HG03432 (cell line): ENCODE data around the gene CEP19.

Experiments used
- ATAC-seq: cut with Tn5 transposase; IDR thresholded peaks from one replicate; pipeline ENCODE4 v1.9.1; 2021; ENCODE audit warnings: mild to moderate bottlenecking, moderate library complexity; ENCODE audit not compliant: unreplicated experiment

The CEP19 gene

DNA sequence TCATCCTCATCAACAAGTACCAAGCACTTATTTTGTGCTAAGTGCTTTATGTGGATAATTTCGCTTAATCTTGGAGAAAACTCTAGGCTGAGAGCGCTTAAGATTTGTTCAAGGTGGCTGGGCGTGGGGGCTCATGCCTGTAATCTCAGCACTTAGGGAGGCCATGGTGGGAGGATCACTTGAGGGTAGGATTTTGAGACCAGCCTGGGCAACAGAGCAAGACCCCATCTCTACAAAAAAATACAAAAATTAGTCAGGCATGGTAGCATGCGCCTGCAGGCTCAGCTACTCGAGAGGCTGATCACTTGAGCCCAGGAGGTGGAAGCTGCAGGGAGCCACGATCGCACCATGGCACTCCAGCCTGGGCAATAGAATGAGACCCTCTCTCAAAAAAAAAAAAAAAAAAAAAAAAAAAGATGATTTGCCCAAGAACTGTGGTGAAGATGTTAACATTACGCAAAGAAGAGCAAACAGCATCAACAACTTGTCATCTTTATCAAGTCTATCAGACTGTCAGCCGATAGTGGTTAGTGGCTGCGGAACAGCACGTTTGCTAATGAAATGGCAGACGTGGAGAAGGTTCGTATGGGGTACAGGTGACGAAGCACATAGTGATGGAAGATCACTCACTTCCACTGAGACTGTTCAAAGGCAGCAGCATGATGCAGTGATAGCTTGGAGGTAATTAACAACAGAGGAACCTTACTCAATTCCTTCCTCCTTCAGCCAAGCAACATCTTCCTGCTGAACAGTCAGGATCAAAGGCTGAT lies 44.8 kb downstream of the CEP19 start:
- ATAC-seq, result no peak

DNA sequence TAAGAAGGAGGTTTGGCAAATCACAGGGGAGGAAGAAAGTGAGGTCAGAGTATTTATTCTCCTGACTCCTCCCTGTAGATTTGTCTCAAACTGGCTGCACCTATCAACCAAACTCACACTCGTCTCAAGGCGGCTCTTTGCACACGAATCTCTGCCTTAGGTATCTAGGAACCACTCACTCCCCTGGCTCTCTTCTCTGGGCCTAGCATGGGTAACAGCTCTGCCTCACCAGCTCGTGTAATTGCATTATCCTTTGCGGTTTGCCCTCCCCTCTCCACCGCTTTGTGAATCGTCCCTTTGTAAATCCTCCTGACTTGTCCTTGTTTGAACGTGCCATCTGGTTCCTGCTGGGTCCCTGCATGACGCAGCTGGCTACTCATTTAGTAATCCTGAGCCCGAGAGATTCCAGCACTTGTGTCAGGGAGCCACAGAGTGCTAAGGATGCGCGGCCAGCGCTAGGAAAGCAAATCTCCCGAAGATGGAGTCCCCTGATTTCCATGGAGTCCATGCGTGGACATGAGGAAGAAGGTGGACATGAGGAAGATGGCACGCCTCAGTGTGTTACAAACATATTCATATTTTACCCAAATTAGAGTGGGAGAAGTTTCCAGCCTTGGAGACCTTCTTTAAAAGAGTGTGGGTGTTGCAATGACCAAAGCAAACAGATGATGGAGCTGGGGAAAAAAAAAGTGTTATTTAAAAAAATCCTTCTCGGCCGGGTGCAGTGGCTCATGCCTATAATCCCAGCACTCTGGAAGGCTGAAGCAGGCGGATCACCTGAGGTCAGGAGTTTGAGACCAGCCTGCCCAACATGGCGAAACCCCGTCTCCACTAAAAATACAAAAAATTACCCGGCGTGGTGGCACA lies 45.8 kb downstream of the CEP19 start:
- no peak for ATAC-seq

DNA sequence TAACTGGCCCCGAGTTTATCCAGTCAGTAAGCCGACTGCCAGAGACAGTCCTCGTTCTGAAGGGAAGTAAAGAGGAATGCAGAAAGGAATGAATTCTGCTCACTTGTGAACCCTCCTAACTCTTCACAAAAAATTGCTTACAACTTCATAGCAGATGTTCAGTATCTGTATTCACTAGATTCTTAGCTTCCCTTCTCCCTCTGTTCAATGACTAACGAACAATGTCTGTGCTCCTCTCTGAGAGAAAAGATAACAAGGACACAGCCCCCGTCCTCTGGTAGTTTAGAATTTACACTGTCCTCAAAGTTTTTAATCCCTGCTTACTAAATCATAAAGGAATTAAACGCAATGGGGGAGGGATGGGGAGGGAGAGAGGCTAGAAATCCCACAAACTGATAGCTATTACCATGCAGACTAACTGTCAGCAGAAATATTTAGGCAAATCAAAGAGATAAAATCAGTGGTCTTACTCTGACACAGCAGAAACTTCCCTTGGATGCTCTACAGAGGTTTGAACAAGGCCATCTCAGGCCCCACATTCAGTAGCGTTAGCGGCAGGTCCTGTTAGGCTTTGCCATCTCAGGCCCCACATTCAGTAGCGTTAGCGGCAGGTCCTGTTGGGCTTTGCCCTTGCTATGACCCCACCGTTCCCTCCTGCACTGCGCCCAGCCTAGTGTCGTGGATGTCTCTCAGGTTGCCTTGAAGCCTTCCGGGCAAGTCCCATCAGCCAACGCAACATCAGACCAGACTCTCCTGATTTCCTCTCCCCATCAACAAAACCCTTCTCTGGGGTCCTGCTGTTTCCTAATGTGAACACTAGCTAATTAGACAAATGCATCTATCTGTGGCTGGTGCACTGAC lies 49.1 kb downstream of the CEP19 start:
- no peak for ATAC-seq

DNA sequence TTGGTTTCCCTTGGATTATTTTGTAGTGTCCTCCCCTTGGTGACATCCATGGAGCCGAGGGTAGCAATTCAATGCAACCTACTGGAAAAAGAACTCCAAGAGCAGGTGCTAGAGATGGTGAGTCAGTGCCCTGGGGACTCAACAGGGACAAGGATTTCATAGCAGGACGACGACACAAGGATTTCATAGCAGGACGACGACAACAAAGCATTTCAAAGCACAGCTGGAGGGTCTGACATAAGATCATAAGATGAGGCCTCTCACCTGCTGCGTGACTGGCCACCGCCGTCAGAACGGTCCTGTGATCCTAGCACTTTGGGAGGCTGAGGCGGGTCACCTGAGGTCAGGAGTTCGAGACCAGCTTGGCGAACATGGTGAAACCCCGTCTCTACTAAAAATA lies 50.0 kb downstream of the CEP19 start:
- no peak for ATAC-seq

DNA sequence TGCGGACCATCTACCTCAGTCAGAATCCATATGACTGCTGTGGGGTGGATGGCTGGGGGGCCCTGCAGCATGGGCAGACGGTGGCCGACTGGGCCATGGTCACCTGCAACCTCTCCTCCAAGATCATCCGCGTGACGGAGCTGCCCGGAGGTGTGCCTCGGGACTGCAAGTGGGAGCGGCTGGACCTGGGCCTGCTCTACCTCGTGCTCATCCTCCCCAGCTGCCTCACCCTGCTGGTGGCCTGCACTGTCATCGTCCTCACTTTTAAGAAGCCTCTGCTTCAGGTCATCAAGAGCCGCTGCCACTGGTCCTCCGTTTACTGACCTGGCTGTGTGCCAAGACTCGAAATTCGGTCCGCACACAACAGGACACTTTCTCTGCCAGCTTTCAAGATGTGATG lies 50.6 kb downstream of the CEP19 start:
- no peak for ATAC-seq

DNA sequence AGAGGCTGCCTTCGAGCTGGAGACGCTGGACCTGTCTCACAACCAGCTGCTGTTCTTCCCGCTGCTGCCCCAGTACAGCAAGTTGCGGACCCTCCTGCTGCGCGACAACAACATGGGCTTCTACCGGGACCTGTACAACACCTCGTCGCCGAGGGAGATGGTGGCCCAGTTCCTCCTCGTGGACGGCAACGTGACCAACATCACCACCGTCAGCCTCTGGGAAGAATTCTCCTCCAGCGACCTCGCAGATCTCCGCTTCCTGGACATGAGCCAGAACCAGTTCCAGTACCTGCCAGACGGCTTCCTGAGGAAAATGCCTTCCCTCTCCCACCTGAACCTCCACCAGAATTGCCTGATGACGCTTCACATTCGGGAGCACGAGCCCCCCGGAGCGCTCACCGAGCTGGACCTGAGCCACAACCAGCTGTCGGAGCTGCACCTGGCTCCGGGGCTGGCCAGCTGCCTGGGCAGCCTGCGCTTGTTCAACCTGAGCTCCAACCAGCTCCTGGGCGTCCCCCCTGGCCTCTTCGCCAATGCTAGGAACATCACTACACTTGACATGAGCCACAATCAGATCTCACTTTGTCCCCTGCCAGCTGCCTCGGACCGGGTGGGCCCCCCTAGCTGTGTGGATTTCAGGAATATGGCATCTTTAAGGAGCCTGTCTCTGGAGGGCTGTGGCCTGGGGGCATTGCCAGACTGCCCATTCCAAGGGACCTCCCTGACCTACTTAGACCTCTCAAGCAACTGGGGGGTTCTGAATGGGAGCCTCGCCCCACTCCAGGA lies 51.5 kb downstream of the CEP19 start:
- ATAC-seq, result no peak

DNA sequence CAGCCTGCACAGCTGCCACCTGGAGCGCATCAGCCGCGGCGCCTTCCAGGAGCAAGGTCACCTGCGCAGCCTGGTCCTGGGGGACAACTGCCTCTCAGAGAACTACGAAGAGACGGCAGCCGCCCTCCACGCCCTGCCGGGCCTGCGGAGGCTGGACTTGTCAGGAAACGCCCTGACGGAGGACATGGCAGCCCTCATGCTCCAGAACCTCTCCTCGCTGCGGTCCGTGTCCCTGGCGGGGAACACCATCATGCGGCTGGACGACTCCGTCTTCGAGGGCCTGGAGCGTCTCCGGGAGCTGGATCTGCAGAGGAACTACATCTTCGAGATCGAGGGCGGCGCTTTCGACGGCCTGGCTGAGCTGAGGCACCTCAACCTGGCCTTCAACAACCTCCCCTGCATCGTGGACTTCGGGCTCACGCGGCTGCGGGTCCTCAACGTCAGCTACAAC lies 52.1 kb downstream of the CEP19 start:
- no peak for ATAC-seq
